22Rv1 (cell line): ENCODE results near the gene ZFYVE26.

ENCODE experiments used
- ZFX ChIP-seq: fragments of 450-650 bp; IDR thresholded peaks from 2 replicates; pipeline ENCODE4 v1.6.1; 2017; ENCODE audit warnings: antibody characterized with exemption, borderline replicate concordance
- TF ChIP-seq, protein P1 (sequence below): fragments of 450-650 bp; IDR thresholded peaks from 2 replicates; pipeline ENCODE4 v1.5.1; 2017; ENCODE audit warnings: mild to moderate bottlenecking

DNA sequence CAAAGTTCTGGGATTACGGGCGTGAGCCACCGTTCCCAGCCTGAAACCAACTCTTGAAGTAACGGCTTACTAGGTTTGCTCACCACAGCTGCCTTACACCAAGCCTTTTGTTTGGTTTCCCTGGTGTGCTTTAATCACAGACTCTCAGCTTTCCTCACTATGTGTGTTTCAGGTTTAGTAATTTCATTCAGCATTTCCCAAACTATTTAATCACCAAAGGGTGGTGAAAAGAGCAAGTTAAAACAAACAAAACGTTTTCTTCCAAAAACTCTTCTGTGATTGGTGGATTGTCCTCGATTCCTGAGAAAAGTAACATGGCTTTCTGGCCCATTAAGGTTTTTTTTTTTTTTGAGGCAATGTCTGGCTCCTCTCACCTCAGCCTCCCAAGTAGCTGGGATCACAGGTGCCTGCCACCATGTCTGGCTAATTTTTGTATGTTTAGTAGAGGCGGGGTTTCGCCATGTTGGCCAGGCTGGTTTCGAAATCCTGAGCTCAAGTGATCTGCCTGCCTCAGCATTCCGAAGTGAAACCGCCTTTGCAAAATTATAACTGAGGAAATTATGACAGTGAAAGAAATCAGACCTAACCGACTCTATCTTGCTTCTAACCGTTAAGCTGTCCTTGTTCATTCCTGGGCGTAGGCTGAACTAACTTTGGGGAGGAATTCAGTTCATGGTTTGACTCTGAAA is 1.5 kb upstream of the ZFYVE26 start:
- TF ChIP-seq, protein P1, sequence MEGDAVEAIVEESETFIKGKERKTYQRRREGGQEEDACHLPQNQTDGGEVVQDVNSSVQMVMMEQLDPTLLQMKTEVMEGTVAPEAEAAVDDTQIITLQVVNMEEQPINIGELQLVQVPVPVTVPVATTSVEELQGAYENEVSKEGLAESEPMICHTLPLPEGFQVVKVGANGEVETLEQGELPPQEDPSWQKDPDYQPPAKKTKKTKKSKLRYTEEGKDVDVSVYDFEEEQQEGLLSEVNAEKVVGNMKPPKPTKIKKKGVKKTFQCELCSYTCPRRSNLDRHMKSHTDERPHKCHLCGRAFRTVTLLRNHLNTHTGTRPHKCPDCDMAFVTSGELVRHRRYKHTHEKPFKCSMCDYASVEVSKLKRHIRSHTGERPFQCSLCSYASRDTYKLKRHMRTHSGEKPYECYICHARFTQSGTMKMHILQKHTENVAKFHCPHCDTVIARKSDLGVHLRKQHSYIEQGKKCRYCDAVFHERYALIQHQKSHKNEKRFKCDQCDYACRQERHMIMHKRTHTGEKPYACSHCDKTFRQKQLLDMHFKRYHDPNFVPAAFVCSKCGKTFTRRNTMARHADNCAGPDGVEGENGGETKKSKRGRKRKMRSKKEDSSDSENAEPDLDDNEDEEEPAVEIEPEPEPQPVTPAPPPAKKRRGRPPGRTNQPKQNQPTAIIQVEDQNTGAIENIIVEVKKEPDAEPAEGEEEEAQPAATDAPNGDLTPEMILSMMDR: no peak
- no peak for TF ChIP-seq ZFX
